MM.1S (cell line): ENCODE data around the gene JADE1.
A peak's percentile ranks its signal among the peaks of the same experiment; 100 is the strongest.

Experiments used
- DNase-seq: peaks from one replicate; pipeline ENCODE4 v3.0.0-alpha.2; 2015
- H2AFZ ChIP-seq: fragments of 300-600 bp; sonication (generic); 2 replicates; pipeline ENCODE4 v1.6.0; 2016; ENCODE audit warnings: antibody characterized with exemption, low read length
- H3F3A ChIP-seq: fragments of 300-600 bp; sonication (generic); 2 replicates; pipeline ENCODE4 v1.6.1; 2016; ENCODE audit warnings: mild to moderate bottlenecking, antibody characterized with exemption, low read length, moderate library complexity, mixed read lengths; ENCODE audit not compliant: insufficient read depth
- H3K27ac ChIP-seq: fragments of 300-600 bp; sonication (generic); 2 replicates; pipeline ENCODE4 v1.5.1; 2016; ENCODE audit warnings: mild to moderate bottlenecking, low read length
- H3K27me3 ChIP-seq: fragments of 300-600 bp; sonication (generic); replicated peaks from 2 replicates; pipeline ENCODE4 v1.6.0; 2016; ENCODE audit warnings: low read length; ENCODE audit not compliant: insufficient read depth
- H3K36me3 ChIP-seq: fragments of 300-600 bp; sonication (generic); replicated peaks from 2 replicates; pipeline ENCODE4 v1.6.1; 2016; ENCODE audit warnings: mild to moderate bottlenecking, low read length, mixed read lengths; ENCODE audit not compliant: insufficient read depth
- H3K4me1 ChIP-seq: fragments of 300-600 bp; sonication (generic); 2 replicates; pipeline ENCODE4 v1.6.1; 2016; ENCODE audit warnings: low read length, mixed read lengths
- H3K4me2 ChIP-seq: fragments of 300-600 bp; sonication (generic); 2 replicates; pipeline ENCODE4 v1.6.0; 2016; ENCODE audit warnings: low read depth, low read length
- H3K4me3 ChIP-seq: fragments of 300-600 bp; sonication (generic); 2 replicates; pipeline ENCODE4 v1.5.1; 2016; ENCODE audit warnings: low read length, mixed read lengths
- H3K79me2 ChIP-seq: fragments of 300-600 bp; sonication (generic); 2 replicates; pipeline ENCODE4 v1.6.1; 2016; ENCODE audit warnings: mixed run types, low read length, mixed read lengths
- H3K9ac ChIP-seq: fragments of 300-600 bp; sonication (generic); 2 replicates; pipeline ENCODE4 v1.6.1; 2016; ENCODE audit warnings: low read length, mixed read lengths
- H3K9me2 ChIP-seq: fragments of 300-600 bp; sonication (generic); replicated peaks from 2 replicates; pipeline ENCODE4 v1.6.1; 2016; ENCODE audit warnings: mild to moderate bottlenecking, low read length, mixed read lengths; ENCODE audit not compliant: insufficient read depth
- H3K9me3 ChIP-seq: fragments of 300-600 bp; sonication (generic); replicated peaks from 2 replicates; pipeline ENCODE4 v1.6.1; 2016; ENCODE audit warnings: mild to moderate bottlenecking, low read length, mixed read lengths; ENCODE audit not compliant: insufficient read depth
- H4K20me1 ChIP-seq: fragments of 300-600 bp; sonication (generic); 2 replicates; pipeline ENCODE4 v1.6.1; 2016; ENCODE audit warnings: mild to moderate bottlenecking, low read length, moderate library complexity, mixed read lengths; ENCODE audit not compliant: insufficient read depth
- CTCF ChIP-seq: fragments of 300-600 bp; sonication (generic); IDR thresholded peaks from 2 replicates; pipeline ENCODE4 v1.5.1; 2016; ENCODE audit warnings: antibody characterized with exemption, low read length, mixed read lengths
- EZH2 ChIP-seq: fragments of 300-600 bp; sonication (generic); optimal IDR thresholded peaks from 2 replicates; pipeline ENCODE3; 2017; ENCODE audit warnings: low read depth, mild to moderate bottlenecking, antibody characterized with exemption, low read length, mixed read lengths
- EZH2phosphoT487 ChIP-seq: fragments of 300-600 bp; sonication (generic); IDR thresholded peaks from 2 replicates; pipeline ENCODE4 v1.6.1; 2018; ENCODE audit warnings: antibody characterized with exemption, low read length

JADE1 gene

GRCh38 chr4:128810871-128811570 is 1.5 kb downstream of the JADE1 start:
- Histone ChIP-seq H3K27ac (peak overlapping the region; percentile 99), H3K4me2 (peak overlapping the region; percentile 95), H3K79me2 (peaks cover 50% of the 10 kb centered on the region), H3K9ac (peak overlapping the region; percentile 98), H3K9me2 (no peaks in the 10 kb centered on the region), H3F3A (peaks cover 38% of the 10 kb centered on the region), H3K27me3 (no peaks in the 10 kb centered on the region), H2AFZ (peak overlapping the region; percentile 42; the same call in 1 of the 2 replicates), H3K36me3 (no peaks in the 10 kb centered on the region), H3K9me3 (no peaks in the 10 kb centered on the region), H3K4me3 (peak overlapping the region; percentile 97), H3K4me1 (peaks cover 14% of the 10 kb centered on the region), H4K20me1 (0 out of 2 replicates have a peak, but pooled peaks cover 2% of the 10 kb centered on the region)
- TF ChIP-seq EZH2phosphoT487 = no peak
- no peak for TF ChIP-seq CTCF
- TF ChIP-seq EZH2 = no peak
- peak; percentile 94 for DNase-seq

GRCh38 chr4:128811571-128812441 is 2.3 kb downstream of the JADE1 start:
- Histone ChIP-seq H4K20me1 (0 out of 2 replicates have a peak, but pooled peaks cover 2% of the 10 kb centered on the region), H3K4me2 (peak overlapping the region; percentile 95; the same call in 1 of the 2 replicates), H2AFZ (no peak overlapping the region), H3K79me2 (peaks cover 58% of the 10 kb centered on the region), H3K4me1 (peaks cover 22% of the 10 kb centered on the region), H3K27me3 (no peaks in the 10 kb centered on the region), H3K9me3 (no peaks in the 10 kb centered on the region), H3K9me2 (no peaks in the 10 kb centered on the region), H3F3A (peaks cover 46% of the 10 kb centered on the region), H3K9ac (peak overlapping the region; percentile 98), H3K4me3 (peak overlapping the region; percentile 97), H3K27ac (peak overlapping the region; percentile 99), H3K36me3 (no peaks in the 10 kb centered on the region)
- TF ChIP-seq EZH2 = no peak
- no peak for TF ChIP-seq EZH2phosphoT487
- TF ChIP-seq CTCF = no peak
- DNase-seq = peak; percentile 91

GRCh38 chr4:128812442-128813235 is 3.1 kb downstream of the JADE1 start:
- H3K4me2 ChIP-seq = peak overlapping the region; percentile 83
- peaks cover 66% of the 10 kb centered on the region for H3K79me2 ChIP-seq
- H3K4me3 ChIP-seq = peak overlapping the region; percentile 89
- H2AFZ ChIP-seq = peak overlapping the region; percentile 48; the same call in 1 of the 2 replicates
- H3K4me1 ChIP-seq = peaks cover 28% of the 10 kb centered on the region
- no peak for TF ChIP-seq EZH2
- TF ChIP-seq EZH2phosphoT487 = no peak
- no peak for TF ChIP-seq CTCF
- H3K9ac ChIP-seq = peak overlapping the region; percentile 92
- no peaks in the 10 kb centered on the region for H3K27me3 ChIP-seq
- H3K9me3 ChIP-seq = no peaks in the 10 kb centered on the region
- 0 out of 2 replicates have a peak, but pooled peaks cover 2% of the 10 kb centered on the region for H4K20me1 ChIP-seq
- H3K36me3 ChIP-seq = no peaks in the 10 kb centered on the region
- H3K27ac ChIP-seq = peak overlapping the region; percentile 99
- peak; percentile 82 for DNase-seq
- peaks cover 54% of the 10 kb centered on the region for H3F3A ChIP-seq
- H3K9me2 ChIP-seq = no peaks in the 10 kb centered on the region
